ENCODE results near the gene HCAR2. TPM values are rescaled to one million over a fixed set of nuclear protein-coding genes. Genes with fewer than 3 reads are reported as not detected.
"Not testable (repeated sequence)": the region's sequence is repeated elsewhere in the genome, so short reads cannot be mapped to it uniquely, and the experiment has no call there.

Gene HCAR2
- total and polyA plus RNA-seq, 4 donors: 0.29 to 0.51 TPM; not detected in 2

DNA sequence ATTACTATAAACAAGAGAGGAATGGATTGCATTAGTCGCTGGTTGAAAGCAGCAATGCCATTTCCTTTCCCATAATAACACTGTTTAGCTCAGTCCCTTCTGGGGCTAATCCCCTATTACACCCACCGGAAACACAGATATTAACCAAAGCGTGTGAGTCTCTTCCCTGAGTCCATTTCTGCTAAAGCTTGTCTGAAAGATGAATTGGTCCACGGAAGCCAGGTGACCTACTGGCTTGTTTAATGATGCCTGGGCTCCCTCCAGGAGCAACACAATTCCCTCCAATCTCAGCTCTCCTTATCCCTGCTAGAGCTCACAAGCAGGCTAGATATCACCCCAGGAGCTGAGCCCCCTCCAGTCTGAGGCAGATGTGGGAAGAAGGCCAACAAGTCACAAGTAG lies 1.7 kb downstream of the HCAR2 start:
- H3K9me3 ChIP-seq (ENCODE audit: control insufficient read depth, low read length); DNase-seq; H3K27me3 ChIP-seq (ENCODE audit: control insufficient read depth in 1 of 2, insufficient read depth in 2 of 2, low read length in 1 of 2); H3K27ac ChIP-seq (ENCODE audit: low read depth in 1 of 2, low read length in 2 of 2); ATAC-seq (ENCODE audit: low FRiP score); intact Hi-C loops (cut with DNase I); H3K4me3 ChIP-seq (ENCODE audit: low read length in 2 of 2); H3K36me3 ChIP-seq (ENCODE audit: control insufficient read depth in 1 of 2, insufficient read depth in 2 of 2, low read length in 1 of 2); H3K4me1 ChIP-seq (ENCODE audit: control insufficient read depth in 1 of 2, insufficient read depth in 2 of 2, low read length in 2 of 2): not testable (repeated sequence)
- 11 to 15% methylated on average over 3 to 4 of the region's 4 CpGs for WGBS, 2 donors

DNA sequence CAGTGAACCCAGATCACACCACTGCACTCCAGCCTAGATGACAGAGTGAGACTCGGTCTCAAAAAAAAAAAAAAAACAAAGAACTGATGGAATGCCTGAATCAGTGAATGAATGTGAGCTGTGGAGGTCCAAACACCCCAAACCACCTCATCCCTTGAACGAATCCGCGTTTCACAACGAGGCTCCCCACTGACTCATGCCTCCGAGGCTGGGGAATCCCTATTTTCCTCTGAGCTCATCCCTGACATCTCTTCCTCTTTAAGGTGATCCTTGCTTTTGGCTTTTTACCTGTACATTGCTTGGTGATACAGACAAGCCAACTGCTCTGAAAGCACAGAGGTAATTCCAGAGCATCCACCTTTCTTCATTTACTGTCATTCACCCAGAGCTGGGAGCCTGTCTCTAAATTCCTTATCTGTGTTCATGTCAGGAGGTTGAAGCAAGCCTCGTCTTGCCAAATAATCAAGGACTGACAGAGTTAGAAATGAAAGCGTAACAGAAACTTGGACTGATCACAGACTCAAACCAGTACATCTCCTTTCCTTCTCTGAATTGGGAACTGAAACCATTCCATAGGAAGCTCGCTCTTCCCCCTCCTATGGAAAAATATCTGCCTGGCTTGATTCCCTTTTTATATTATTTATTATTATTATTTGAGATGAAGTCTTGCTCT lies 3.0 kb downstream of the HCAR2 start:
- H3K36me3 ChIP-seq (ENCODE audit: control insufficient read depth in 1 of 2, insufficient read depth in 2 of 2, low read length in 1 of 2); H3K27me3 ChIP-seq (ENCODE audit: control insufficient read depth in 1 of 2, insufficient read depth in 2 of 2, low read length in 1 of 2); ATAC-seq (ENCODE audit: low FRiP score); H3K9me3 ChIP-seq (ENCODE audit: control insufficient read depth, low read length); DNase-seq; H3K27ac ChIP-seq (ENCODE audit: low read depth in 1 of 2, low read length in 2 of 2); H3K4me3 ChIP-seq (ENCODE audit: low read length in 2 of 2); H3K4me1 ChIP-seq (ENCODE audit: control insufficient read depth in 1 of 2, insufficient read depth in 2 of 2, low read length in 2 of 2); intact Hi-C loops (cut with DNase I): not testable (repeated sequence)
- WGBS, 2 donors: 66 to 73% methylated on average over 2 of the region's 9 CpGs

DNA sequence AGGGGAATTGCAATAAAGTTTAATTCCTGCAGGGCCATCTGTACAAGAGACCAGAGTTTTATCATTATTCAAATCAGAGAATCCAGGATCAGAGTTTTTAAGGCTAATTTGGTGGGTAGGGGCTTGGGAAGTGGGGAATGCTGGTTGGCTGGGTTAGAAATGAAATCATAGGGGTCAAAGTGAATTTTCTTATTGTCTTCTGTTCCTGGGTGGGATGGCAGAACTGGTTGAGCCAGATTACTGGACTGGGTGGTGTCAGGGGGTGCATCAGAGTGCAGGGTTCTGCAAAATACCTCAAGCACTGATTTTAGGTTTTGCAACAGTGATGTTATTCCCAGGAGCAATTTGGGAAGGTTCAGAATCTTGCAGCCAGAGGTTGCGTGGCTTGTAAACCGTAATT lies 6.2 kb downstream of the HCAR2 start:
- H3K4me1 ChIP-seq (ENCODE audit: control insufficient read depth in 1 of 2, insufficient read depth in 2 of 2, low read length in 2 of 2); intact Hi-C loops (cut with DNase I); H3K4me3 ChIP-seq (ENCODE audit: low read length in 2 of 2); H3K27ac ChIP-seq (ENCODE audit: low read depth in 1 of 2, low read length in 2 of 2); H3K27me3 ChIP-seq (ENCODE audit: control insufficient read depth in 1 of 2, insufficient read depth in 2 of 2, low read length in 1 of 2); H3K9me3 ChIP-seq (ENCODE audit: control insufficient read depth, low read length); H3K36me3 ChIP-seq (ENCODE audit: control insufficient read depth in 1 of 2, insufficient read depth in 2 of 2, low read length in 1 of 2); DNase-seq; ATAC-seq (ENCODE audit: low FRiP score): not testable (repeated sequence)
- WGBS, 2 donors: 79 to 84% methylated on average over 2 of the region's 2 CpGs

DNA sequence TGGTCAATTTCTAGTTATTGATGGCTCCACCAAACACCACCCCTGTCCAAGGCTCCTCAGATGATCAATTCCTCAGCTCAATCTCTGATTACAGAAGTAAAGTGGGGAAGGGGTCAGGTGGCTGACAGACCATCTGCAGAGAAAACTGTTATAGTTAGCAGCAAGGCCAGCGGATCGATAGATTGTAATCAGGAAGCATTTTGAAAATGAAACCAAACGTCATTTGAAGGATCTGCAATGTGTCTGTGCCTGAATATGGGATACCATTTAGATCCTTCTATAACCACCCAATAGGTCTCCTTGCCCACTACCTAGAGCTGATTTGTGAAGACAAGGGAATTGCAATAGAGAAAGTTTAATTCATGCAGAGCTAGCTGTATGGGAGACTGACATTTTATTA lies 11.6 kb downstream of the HCAR2 start:
- Histone ChIP-seq H3K4me1 (ENCODE audit: control insufficient read depth in 1 of 2, insufficient read depth in 2 of 2, low read length in 2 of 2) (no peaks in the 10 kb centered on the region), H3K27ac (ENCODE audit: low read depth in 1 of 2, low read length in 2 of 2) (no peak overlapping the region), H3K36me3 (ENCODE audit: control insufficient read depth in 1 of 2, insufficient read depth in 2 of 2, low read length in 1 of 2) (no peaks in the 10 kb centered on the region), H3K9me3 (ENCODE audit: control insufficient read depth, low read length) (no peaks in the 10 kb centered on the region), H3K4me3 (ENCODE audit: low read length in 2 of 2) (no peak overlapping the region), H3K27me3 (ENCODE audit: control insufficient read depth in 1 of 2, insufficient read depth in 2 of 2, low read length in 1 of 2) (no peaks in the 10 kb centered on the region)
- no peak for DNase-seq
- ATAC-seq (ENCODE audit: low FRiP score): no peak
- WGBS, 2 donors: 84 to 96% methylated on average over 3 of the region's 3 CpGs
- intact Hi-C loops (cut with DNase I): no loop called here

DNA sequence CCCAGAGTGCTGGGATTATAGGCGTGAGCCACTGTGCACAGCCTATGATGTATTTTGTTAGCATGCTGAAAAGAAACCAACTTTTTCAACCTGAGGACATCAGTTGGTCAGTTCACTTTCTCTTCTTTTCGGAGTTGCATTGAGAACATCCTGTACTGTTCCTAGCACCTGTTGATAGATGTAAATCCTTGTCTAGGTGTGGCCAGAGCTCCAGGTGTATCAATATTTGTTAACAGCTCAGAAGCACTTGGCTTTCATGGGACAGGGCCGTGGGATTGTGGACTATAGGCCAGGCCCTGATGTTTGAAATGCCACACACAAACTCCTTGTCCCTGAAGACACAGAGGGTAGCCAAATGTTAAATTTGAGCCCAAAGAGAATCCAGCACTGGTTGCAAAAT lies 14.9 kb downstream of the HCAR2 start:
- Histone ChIP-seq H3K27me3 (ENCODE audit: control insufficient read depth in 1 of 2, insufficient read depth in 2 of 2, low read length in 1 of 2) (no peaks in the 10 kb centered on the region), H3K36me3 (ENCODE audit: control insufficient read depth in 1 of 2, insufficient read depth in 2 of 2, low read length in 1 of 2) (no peaks in the 10 kb centered on the region), H3K4me3 (ENCODE audit: low read length in 2 of 2) (no peak overlapping the region), H3K9me3 (ENCODE audit: control insufficient read depth, low read length) (no peaks in the 10 kb centered on the region), H3K4me1 (ENCODE audit: control insufficient read depth in 1 of 2, insufficient read depth in 2 of 2, low read length in 2 of 2) (no peaks in the 10 kb centered on the region), H3K27ac (ENCODE audit: low read depth in 1 of 2, low read length in 2 of 2) (no peak overlapping the region)
- ATAC-seq (ENCODE audit: low FRiP score): no peak
- 92 to 94% methylated on average over 3 of the region's 3 CpGs for WGBS, 2 donors
- no peak for DNase-seq
- intact Hi-C loops (cut with DNase I): no loop called here

DNA sequence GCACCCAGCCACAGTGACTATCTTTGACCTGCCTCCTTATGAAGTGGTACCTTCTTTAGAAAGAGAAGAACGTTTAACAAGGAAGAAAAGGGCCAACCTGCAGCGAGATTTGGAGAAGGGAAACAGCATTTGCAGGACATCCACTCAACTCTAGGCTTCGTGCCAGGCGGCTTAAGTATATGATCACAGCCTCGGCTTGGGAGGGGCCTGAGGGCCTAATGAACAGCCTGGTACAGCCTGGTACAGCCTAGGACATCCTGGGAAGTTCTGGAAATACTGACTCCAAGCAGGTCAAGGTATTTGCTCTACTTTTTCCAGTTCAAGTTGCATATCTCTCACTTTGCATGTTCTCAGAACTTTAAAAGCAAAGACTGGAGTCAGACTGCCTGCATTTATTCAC lies 16.1 kb downstream of the HCAR2 start:
- no peaks in the 10 kb centered on the region for H3K9me3 ChIP-seq (ENCODE audit: control insufficient read depth, low read length)
- intact Hi-C loops (cut with DNase I): no loop called here
- no peaks in the 10 kb centered on the region for H3K4me1 ChIP-seq (ENCODE audit: control insufficient read depth in 1 of 2, insufficient read depth in 2 of 2, low read length in 2 of 2)
- no peak overlapping the region for H3K27ac ChIP-seq (ENCODE audit: low read depth in 1 of 2, low read length in 2 of 2)
- H3K27me3 ChIP-seq (ENCODE audit: control insufficient read depth in 1 of 2, insufficient read depth in 2 of 2, low read length in 1 of 2): no peaks in the 10 kb centered on the region
- no peaks in the 10 kb centered on the region for H3K36me3 ChIP-seq (ENCODE audit: control insufficient read depth in 1 of 2, insufficient read depth in 2 of 2, low read length in 1 of 2)
- H3K4me3 ChIP-seq (ENCODE audit: low read length in 2 of 2): no peak overlapping the region
- no peak for DNase-seq
- ATAC-seq (ENCODE audit: low FRiP score): no peak
- WGBS, 2 donors: 52 to 55% methylated on average over 5 of the region's 5 CpGs

GRCh38 chr12:122686538-122686937 lies 16.6 kb downstream of the HCAR2 start:
- intact Hi-C loops (cut with DNase I): no loop called here

GRCh38 chr12:122684297-122684813 lies 18.8 kb downstream of the HCAR2 start:
- intact Hi-C loops (cut with DNase I): no loop called here
- Histone ChIP-seq H3K4me1 (ENCODE audit: control insufficient read depth in 1 of 2, insufficient read depth in 2 of 2, low read length in 2 of 2) (no peaks in the 10 kb centered on the region), H3K4me3 (ENCODE audit: low read length in 2 of 2) (no peak overlapping the region), H3K9me3 (ENCODE audit: control insufficient read depth, low read length) (no peaks in the 10 kb centered on the region), H3K27me3 (ENCODE audit: control insufficient read depth in 1 of 2, insufficient read depth in 2 of 2, low read length in 1 of 2) (no peaks in the 10 kb centered on the region), H3K27ac (ENCODE audit: low read depth in 1 of 2, low read length in 2 of 2) (no peak overlapping the region), H3K36me3 (ENCODE audit: control insufficient read depth in 1 of 2, insufficient read depth in 2 of 2, low read length in 1 of 2) (no peaks in the 10 kb centered on the region)
- 59 to 65% methylated on average over 5 of the region's 5 CpGs for WGBS, 2 donors
- no peak for ATAC-seq (ENCODE audit: low FRiP score)
- DNase-seq: no peak

More at GRCh38 chr12:122686538-122686937, 16.6 kb downstream of the HCAR2 start:
- DNase-seq (no peak), ATAC-seq (ENCODE audit: low FRiP score) (no peak)
- Histone ChIP-seq H3K4me3 (ENCODE audit: low read length in 2 of 2) (no peak overlapping the region), H3K4me1 (ENCODE audit: control insufficient read depth in 1 of 2, insufficient read depth in 2 of 2, low read length in 2 of 2) (no peaks in the 10 kb centered on the region), H3K36me3 (ENCODE audit: control insufficient read depth in 1 of 2, insufficient read depth in 2 of 2, low read length in 1 of 2) (no peaks in the 10 kb centered on the region), H3K27ac (ENCODE audit: low read depth in 1 of 2, low read length in 2 of 2) (no peak overlapping the region), H3K9me3 (ENCODE audit: control insufficient read depth, low read length) (no peaks in the 10 kb centered on the region), H3K27me3 (ENCODE audit: control insufficient read depth in 1 of 2, insufficient read depth in 2 of 2, low read length in 1 of 2) (no peaks in the 10 kb centered on the region)
- WGBS, 2 donors: 93% methylated on average over 3 of the region's 3 CpGs

DNA sequence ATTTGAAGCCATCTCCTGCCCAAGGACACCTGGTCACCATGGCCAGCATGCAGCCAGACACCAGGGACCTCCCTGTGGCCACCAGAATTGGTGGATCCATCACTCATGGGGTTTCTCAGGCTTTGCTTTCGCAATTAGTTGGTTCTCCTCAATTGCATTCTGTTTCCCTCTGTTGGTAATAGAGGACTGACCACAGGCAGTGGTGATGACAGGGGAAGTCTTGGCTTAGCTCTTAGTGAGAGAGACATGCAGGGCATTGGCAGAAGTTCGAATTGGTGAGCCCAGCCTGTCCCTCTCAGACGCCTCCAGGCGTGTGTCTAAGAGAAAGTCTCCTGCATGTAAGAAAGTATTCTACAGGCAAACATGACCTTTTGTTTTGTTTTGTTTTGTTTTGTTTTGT lies 21.3 kb downstream of the HCAR2 start:
- Histone ChIP-seq H3K27ac (ENCODE audit: low read depth in 1 of 2, low read length in 2 of 2) (no peak overlapping the region), H3K27me3 (ENCODE audit: control insufficient read depth in 1 of 2, insufficient read depth in 2 of 2, low read length in 1 of 2) (no peaks in the 10 kb centered on the region), H3K4me1 (ENCODE audit: control insufficient read depth in 1 of 2, insufficient read depth in 2 of 2, low read length in 2 of 2) (no peaks in the 10 kb centered on the region), H3K9me3 (ENCODE audit: control insufficient read depth, low read length) (no peaks in the 10 kb centered on the region), H3K36me3 (ENCODE audit: control insufficient read depth in 1 of 2, insufficient read depth in 2 of 2, low read length in 1 of 2) (no peaks in the 10 kb centered on the region), H3K4me3 (ENCODE audit: low read length in 2 of 2) (no peak overlapping the region)
- DNase-seq (no peak), ATAC-seq (ENCODE audit: low FRiP score) (no peak)
- WGBS, 2 donors: 78 to 81% methylated on average over 4 of the region's 4 CpGs
- intact Hi-C loops (cut with DNase I): no loop called here

All from aorta (tissue), 5 donors.